GM18951 (cell line): ENCODE data around the gene MACROD1.
"Not testable (repeated sequence)": the region's sequence is repeated elsewhere in the genome, so short reads cannot be mapped to it uniquely, and the experiment has no call there.

ENCODE experiments used
- POLR2A ChIP-seq: IDR thresholded peaks from 4 replicates; pipeline ENCODE4 v1.6.1; 2011; ENCODE audit warnings: mild to moderate bottlenecking; ENCODE audit not compliant: insufficient read length, insufficient read depth; ENCODE audit errors: extremely low read depth
- in situ Hi-C: fragments of 300-500 bp; cut with MboI; formaldehyde crosslinking; loops from one replicate; pipeline ENCODE4 v1.12.0; 2022; ENCODE audit warnings: low sequenced_read_pairs, mixed read lengths, inconsistent platforms; ENCODE audit not compliant: unreplicated experiment

The MACROD1 gene

DNA sequence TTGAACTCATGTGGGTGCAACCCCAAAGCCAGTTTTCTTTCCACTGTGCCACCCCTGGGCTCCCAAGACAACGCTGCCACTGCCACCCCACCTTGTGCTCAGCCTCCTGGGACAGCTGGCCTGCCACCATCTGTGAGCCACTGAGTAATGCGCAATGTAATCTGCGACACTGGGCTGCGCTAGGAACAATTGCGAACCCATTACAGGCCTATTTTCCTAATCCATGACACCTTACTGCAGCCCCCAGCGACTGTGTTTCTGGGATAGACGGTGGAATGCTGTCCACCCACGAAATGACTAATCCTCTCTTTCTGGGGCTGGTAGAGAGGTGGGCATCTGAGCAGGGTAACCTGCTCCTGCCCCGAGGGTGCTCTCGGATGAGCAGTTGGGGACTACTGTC lies 108.0 kb downstream of the MACROD1 start:
- TF ChIP-seq POLR2A = no peak
- in situ Hi-C loops = no loop called here

DNA sequence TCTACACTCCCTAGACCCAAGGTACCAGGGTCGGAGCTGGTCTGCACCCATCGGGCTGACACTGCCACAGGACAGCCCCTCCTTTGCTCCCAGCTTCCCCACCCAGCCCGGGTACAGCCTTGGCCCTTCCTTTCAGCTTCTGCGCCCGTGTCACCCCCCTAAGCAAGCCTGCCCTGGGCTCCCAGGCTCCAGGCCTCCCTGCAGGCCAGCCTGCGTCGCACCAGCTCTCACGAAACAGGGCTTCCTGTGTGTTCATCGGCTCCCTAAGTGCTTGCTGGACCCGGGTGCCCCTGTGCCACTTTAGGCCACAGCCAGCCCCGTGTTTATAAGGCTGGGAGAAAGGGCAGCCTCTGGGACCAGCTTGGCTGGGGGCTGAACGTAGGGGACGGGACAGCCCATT lies 109.1 kb downstream of the MACROD1 start:
- TF ChIP-seq POLR2A = no peak
- in situ Hi-C loops = no loop called here

DNA sequence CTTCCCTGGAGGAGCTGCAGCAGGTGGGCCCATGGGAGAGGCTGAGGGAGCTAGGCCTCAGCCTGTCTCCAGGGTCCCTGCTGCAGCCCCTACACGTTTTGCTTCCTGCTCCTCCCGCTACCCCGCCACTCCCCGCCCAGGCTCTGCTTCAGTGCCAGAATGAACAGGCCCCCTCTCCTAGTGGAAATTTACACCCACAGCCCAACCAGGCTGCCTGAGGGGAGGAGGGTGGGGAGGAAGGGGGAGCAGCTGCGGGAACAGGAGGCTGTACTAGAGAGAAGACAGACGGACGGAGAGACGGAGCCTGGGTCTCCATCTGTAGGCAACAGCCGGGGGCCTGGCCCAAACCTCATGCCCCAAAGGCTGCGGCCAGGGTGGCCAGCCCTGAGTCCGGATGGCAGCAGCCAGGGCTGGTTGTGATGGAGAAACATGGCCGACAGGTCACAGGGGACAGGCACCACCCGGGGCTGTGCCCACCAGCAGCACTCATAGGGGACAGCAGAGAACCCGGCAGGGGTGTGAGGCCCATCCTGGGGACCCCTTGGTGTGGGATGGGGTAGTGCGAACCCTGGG lies 109.6 kb downstream of the MACROD1 start:
- in situ Hi-C loops = no loop called here

DNA sequence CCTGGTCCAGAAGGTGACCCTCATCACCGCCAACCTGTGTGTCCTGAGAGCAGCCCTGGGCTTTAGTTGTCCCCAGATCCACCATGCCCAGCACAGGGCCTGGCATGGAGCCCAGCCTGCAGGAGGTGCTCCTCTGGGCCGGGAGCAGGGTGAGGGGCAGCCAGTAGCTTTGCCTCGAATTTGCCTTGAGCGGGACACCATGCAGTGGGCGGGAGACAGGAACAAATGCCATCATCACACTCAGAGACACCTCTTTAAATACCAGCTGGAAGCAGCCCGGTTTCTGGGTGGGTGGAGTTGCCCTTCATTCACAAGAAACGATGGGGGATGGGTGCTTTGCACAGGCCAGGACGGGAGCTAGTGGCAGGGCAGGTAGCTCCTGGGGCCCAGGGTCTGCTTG lies 110.8 kb downstream of the MACROD1 start:
- in situ Hi-C loops = no loop called here

More for the DNA sequence above, 109.6 kb downstream of the MACROD1 start:
- no peak for TF ChIP-seq POLR2A

DNA sequence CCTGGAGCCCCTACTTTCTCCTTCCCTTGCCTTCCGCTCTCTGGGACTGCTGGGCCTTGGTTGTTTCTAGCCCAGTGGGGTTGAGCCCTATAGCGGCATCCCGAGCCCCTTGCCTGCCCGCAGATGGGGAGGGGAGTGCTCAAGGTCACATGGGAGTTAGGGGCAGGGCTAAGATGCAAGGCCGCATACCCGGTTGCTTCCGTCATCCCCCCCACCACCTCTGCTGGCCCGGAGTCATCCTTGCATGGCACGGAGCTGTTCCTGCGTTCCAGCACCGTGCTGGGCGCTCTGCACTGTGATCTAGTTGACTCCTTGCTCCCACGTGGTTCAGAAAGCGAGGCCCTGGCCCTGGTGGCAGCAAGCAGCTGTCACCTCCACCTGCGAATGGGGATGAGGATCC lies 112.2 kb downstream of the MACROD1 start:
- no peak for TF ChIP-seq POLR2A
- in situ Hi-C loops = no loop called here

More for the DNA sequence above, 110.8 kb downstream of the MACROD1 start:
- TF ChIP-seq POLR2A = no peak

DNA sequence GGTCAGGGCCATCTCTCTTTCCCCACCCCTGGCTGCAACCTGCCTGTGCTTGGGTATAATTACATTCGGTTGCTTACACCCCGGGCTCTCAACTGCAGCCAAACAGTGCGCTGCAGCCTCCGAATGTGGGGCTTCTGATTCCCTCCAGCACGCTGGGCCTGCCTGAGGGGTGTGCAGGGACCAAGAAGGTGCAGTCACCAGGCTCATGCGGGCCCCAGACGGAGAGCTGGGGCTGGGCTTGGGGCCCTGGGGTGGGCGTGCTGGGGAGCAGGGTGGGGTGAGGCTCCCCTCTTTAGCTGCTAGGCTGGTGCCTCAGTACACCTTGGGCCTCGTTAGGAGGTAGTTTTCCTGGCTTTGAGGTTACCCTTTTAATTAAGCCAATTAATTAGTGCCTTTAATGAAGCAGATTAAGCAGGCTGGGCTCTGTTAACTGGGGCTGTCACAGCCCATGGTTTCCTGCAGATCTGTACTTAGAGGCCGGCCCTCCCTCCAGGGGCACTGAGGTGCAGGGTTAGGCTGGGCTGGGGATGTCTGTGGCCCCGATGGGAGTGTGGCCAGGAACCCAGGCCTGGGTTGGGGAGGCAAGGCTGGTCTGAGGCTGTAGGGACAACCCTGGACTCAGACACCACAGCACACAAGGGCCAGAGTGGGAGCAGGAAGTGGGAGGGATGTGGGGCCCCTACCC lies 112.8 kb downstream of the MACROD1 start:
- TF ChIP-seq POLR2A = no peak
- in situ Hi-C loops = no loop called here

DNA sequence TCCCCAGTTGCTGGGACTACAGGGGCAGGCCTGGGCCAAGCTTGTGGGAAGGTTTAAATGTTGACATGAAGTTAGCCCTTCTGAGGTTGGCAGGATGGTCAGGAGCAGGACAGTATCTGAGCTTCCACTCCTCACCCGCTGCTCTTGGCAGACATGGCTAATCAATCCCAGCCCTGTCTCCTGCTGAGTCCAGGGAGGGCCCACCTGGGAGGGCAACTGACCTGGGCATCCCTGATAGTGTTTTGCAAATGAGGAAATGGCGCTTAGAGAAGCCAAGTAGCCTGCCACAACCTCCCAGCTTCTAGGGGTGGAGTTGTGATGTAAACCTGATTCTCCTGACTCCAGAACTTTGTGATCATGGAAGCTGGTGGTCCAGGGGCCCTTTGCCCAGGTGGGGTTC lies 113.5 kb downstream of the MACROD1 start:
- TF ChIP-seq POLR2A = no peak

DNA sequence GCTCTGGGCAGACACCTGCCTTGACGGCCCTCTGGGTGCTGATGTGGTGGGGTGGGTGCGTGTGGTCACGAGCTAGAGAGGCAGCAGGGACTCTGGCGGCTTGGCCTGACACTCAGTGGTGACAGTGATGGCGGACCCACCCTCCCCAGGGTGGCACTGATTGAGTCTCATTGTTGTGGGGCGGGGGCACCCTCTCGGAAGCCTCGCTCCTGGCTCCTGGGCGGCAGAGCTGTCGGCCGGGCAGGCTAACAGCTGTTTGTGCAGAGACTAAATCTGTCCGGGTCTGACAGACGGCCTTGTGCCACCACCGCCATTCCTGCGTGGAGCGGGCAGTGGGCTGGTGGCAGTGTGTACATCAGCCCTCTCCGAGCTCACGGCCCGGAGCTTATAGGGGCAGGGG lies 114.6 kb downstream of the MACROD1 start:
- no peak for TF ChIP-seq POLR2A
- in situ Hi-C loops = no loop called here

More for the DNA sequence above, 113.5 kb downstream of the MACROD1 start:
- in situ Hi-C loops = no loop called here

DNA sequence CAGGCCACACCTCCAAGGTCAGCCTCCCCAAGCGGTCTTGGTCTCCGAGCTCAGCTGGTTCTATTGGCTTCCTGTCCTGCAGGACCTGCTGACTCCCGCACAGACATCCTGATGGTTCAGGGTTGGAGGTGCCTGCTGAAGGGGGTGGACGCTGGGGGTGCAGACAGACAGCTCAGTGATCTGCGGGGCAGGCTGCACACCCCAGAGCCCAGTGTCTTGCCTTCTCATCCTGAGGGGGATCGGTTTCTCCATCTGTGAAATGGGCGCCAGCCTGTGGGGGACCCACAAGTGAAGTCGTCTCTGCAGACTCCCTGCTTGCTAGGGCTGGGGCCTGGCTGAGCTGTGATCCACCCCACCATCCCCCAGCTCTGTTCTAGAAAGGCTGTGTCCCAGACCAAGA lies 116.4 kb downstream of the MACROD1 start:
- in situ Hi-C loops = no loop called here
- TF ChIP-seq POLR2A = no peak

DNA sequence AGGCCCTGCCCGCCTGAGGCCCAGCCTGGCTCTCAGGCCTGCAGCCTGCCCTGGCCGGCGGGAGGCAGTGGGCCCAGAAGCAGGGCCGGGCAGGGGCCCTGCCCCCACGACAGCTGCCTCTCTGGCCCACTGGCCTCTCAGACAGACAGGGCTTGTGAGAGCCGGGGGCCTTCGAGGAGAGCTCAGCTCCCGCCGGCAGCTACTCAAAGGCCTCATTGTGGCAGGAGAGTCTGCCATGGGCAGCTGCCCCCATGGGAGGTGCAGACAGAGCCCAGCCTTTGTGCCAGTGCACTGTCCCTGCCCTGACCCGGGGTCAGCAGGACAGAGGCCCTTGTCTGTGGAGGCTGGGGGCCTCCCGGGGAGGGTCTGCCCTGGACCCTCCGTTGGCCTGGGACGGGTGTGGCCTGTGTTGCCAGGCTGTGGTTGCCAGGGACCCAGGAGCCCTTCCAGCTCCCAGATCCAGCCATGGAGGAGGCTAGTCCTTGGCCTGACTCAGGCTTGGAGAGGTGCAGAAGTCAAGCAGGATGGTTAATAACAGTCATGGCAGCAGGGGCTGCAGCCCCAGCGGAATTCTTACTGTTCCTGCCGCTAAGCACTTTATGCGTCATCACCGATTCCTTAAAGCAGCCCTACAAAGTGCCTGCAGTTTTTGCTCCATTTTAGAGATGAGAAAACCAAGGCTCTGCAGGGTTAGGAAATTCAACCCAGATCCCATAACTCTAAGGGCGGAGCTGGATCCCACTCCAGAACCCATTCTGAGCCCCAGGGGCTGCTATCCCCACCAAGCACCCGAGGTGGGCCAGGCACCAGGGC lies 117.7 kb downstream of the MACROD1 start:
- in situ Hi-C loops = no loop called here
- no peak for TF ChIP-seq POLR2A

DNA sequence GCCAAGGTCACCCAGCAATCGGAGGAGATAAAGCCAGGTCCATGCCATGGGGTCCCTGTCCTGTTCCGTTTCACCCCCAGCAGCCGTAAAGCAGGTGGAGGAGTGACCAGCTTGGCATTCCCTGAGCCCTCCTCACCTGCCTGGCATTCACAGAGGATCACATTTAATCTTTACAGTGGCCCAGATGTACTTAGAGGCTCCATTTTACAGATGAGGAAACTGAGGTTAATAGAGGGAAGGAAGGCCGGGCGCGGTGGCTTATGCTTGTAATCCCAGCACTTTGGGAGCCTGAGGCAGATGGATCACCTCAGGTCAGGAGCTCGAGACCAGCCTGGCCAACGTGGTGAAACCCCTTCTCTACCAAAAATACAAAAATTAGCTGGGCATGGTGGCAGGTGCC lies 118.5 kb downstream of the MACROD1 start:
- in situ Hi-C loops = not testable (repeated sequence)

DNA sequence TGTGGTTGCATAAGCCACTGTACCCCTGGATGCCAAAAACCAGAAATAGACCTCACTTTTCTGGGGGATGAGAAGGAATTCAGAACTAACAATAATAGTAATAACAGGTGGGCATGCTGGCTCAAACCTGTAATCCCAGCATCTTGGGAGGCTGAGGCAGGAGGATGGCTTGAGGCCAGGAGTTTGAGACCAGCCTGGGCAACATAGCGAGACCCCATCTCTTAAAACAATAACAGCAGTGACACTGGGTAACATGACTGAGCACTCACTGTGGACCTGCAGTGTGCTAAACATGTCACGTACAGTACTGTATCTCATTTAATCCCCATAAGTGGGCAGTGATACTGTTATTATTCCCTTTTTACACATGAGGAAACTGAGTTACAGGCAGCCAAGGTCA lies 120.2 kb downstream of the MACROD1 start:
- no peak for TF ChIP-seq POLR2A
- in situ Hi-C loops = no loop called here

DNA sequence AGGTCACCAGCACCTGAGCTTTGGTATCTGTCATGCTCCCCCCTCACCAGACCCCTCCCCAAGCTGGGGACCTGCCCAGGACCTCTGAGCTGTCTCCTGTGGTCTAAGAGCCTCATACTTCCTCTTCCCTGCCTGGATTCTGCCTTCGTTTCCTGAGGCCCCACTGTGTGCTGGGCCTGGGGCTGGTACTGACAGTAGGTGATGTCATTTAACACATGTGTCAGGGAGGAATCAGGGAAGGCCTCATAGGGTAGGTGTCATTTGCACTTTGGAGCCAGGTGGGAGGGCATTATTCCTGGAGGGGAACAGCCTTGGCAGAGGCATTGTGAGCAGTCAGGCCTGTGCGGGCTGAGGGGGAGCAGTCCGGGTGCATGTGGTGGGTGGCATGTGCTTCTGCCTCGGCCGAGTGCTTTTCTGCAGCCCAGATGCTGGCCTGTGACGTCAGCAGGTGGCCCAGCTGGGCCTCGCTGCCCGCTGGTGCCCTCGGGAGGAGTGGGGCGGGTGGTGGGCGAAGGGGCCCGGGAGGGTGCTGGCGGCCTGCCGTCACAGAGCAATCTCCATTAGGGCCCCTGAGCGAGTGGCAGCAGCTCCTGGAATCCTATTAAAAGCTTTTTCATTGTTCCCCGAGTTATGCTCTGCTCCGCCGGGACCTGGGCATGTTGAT lies 121.1 kb downstream of the MACROD1 start:
- TF ChIP-seq POLR2A = no peak
- in situ Hi-C loops = no loop called here
